Gastrocnemius medialis (tissue), 4 donors: Measurements from ENCODE around the gene GABBR2.

Source experiments
- POLR2A ChIP-seq, 2 donors: fragments of 450-650 bp; IDR thresholded peaks; one replicate each; pipeline ENCODE4 v1.6.1; 2017; ENCODE audit warnings: antibody characterized with exemption in 2 of 2, mild to moderate bottlenecking in 2 of 2, moderate library complexity in 2 of 2
- TF ChIP-seq, protein P1 (sequence below), 5 experiments: fragments of 450-650 bp in 3 of 5; fragments of 200-600 bp in 2 of 5; sonication (generic) in 2 of 5; IDR thresholded peaks in 4 of 5; conservative IDR thresholded peaks in 1 of 5; 1 replicate in 4 of 5; 2 replicates in 1 of 5; pipeline ENCODE4 v1.5.1; 2016 to 2019; ENCODE audit warnings: antibody characterized with exemption in 5 of 5, mild to moderate bottlenecking in 3 of 5, moderate library complexity in 3 of 5

DNA sequence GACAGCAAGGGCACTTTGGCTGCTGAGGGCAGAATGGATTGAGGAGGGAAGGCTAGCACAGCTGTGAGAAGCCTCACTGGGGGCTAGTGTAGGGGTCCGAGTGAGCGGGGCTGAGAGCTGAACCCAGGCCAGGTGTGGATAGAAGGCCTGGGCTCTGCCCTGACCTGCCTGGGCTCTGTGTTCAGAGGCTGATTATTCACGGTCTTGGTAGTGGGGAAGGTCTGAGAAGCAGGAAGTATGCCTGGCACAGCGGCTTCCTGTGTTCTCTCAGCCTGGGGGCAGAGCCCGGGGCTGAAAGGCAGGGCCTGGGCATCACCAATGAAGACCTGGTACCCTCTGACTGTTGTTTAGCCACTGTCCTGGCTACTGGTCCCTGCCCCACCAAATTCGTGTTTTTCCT lies 316.9 kb downstream of the GABBR2 start:
- TF ChIP-seq, protein P1, sequence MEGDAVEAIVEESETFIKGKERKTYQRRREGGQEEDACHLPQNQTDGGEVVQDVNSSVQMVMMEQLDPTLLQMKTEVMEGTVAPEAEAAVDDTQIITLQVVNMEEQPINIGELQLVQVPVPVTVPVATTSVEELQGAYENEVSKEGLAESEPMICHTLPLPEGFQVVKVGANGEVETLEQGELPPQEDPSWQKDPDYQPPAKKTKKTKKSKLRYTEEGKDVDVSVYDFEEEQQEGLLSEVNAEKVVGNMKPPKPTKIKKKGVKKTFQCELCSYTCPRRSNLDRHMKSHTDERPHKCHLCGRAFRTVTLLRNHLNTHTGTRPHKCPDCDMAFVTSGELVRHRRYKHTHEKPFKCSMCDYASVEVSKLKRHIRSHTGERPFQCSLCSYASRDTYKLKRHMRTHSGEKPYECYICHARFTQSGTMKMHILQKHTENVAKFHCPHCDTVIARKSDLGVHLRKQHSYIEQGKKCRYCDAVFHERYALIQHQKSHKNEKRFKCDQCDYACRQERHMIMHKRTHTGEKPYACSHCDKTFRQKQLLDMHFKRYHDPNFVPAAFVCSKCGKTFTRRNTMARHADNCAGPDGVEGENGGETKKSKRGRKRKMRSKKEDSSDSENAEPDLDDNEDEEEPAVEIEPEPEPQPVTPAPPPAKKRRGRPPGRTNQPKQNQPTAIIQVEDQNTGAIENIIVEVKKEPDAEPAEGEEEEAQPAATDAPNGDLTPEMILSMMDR (IDR thresholded peaks at IDR 0.05 in 4 of 5, conservative IDR thresholded peaks at IDR 0.05 in 1 of 5) = no peak
- no peak for TF ChIP-seq POLR2A (IDR thresholded peaks at IDR 0.05)
